Hippocampal formation (tissue), 2 donors: Measurements from ENCODE around the gene DCLK3.

Experiments used
- DNase-seq, 2 donors: peaks; one replicate each; lab custom pipeline; 2025; lab: John Stamatoyannopoulos, UW

Gene DCLK3

GRCh38 chr3:36707623-36708409 lies 56.5 kb downstream of the DCLK3 start:
- no peak for DNase-seq

GRCh38 chr3:36705015-36705414 lies 59.3 kb downstream of the DCLK3 start:
- DNase-seq: no peak

GRCh38 chr3:36704280-36704679 lies 60.1 kb downstream of the DCLK3 start:
- no peak for DNase-seq

GRCh38 chr3:36701249-36701572 lies 63.1 kb downstream of the DCLK3 start:
- no peak for DNase-seq

- peak; percentile 40 to 58 for DNase-seq
Observed at GRCh38 chr3:36700537-36701248, 63.7 kb downstream of the DCLK3 start.

GRCh38 chr3:36698314-36698713 lies 66.0 kb downstream of the DCLK3 start:
- no peak for DNase-seq

- no peak for DNase-seq
Observed at GRCh38 chr3:36697229-36698001, 66.9 kb downstream of the DCLK3 start.

- no peak for DNase-seq
Observed at GRCh38 chr3:36696799-36697198, 67.6 kb downstream of the DCLK3 start.

GRCh38 chr3:36695769-36696137 lies 68.6 kb downstream of the DCLK3 start:
- no peak for DNase-seq

GRCh38 chr3:36695113-36695768 lies 69.1 kb downstream of the DCLK3 start:
- DNase-seq: no peak

- no peak for DNase-seq
Observed at GRCh38 chr3:36693670-36694069, 70.7 kb downstream of the DCLK3 start.

GRCh38 chr3:36689560-36689959 lies 74.8 kb downstream of the DCLK3 start:
- DNase-seq: no peak

GRCh38 chr3:36688815-36689214 lies 75.5 kb downstream of the DCLK3 start:
- no peak for DNase-seq

- no peak for DNase-seq
Observed at GRCh38 chr3:36686516-36686915, 77.8 kb downstream of the DCLK3 start.

- DNase-seq: no peak
Observed at GRCh38 chr3:36681867-36682266, 82.5 kb downstream of the DCLK3 start.

GRCh38 chr3:36680952-36681351 lies 83.4 kb downstream of the DCLK3 start:
- DNase-seq: no peak

GRCh38 chr3:36679384-36680200 lies 84.8 kb downstream of the DCLK3 start:
- no peak for DNase-seq

GRCh38 chr3:36678216-36679013 lies 85.9 kb downstream of the DCLK3 start:
- no peak for DNase-seq

- no peak for DNase-seq
Observed at GRCh38 chr3:36677331-36678007, 86.9 kb downstream of the DCLK3 start.

- DNase-seq: no peak
Observed at GRCh38 chr3:36674816-36675215, 89.5 kb downstream of the DCLK3 start.
